Activated effector memory CD4-positive, alpha-beta T cell treated with Interleukin-2 at 50 U/mL for 16 hours (primary cell): ENCODE data around the gene UBE2N.
A peak's percentile ranks its signal among the peaks of the same experiment; 100 is the strongest.

Experiments used
- DNase-seq: peaks from one replicate; pipeline ENCODE4 v3.0.0-alpha.2; 2020

UBE2N gene, protein sequence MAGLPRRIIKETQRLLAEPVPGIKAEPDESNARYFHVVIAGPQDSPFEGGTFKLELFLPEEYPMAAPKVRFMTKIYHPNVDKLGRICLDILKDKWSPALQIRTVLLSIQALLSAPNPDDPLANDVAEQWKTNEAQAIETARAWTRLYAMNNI

DNA sequence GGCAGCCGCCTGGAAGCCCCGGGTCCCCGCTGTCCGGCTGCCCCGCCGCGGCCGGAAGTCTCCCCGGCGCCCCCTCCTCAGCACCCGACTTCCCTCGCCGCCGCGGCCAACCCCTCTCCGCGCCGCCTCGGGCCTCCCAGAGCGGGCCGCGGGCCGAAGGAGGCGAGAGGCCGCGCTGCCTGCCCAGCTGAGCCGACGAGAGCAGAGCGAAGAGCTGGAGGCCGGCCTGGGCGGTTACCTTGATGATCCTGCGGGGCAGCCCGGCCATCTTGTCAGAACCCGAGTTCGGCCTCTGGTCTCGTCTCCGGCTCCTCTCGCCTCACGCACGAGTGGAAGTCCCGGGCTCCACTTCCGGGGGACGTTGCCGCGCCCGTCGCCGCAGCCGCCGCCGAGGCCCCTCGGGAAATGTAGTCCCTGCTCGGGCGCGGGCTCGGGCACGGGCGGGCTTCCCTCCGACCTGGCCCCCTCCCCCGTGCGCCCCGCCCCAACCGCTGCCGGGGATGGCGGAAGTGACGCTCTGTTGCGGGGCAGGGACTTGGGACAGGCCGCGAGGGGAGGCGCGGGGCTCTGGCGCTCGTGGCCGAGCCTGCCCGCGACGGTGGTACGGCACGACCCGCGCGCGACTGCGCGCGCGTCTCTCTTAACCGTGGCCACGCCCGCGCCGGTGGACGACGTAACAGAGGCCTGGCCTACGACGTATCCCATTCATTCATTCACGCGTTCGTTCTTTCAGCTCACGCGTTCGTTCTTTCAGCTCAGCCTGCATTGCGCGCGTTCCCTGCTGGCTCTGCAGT lies at the start of gene UBE2N:
Gene UBE2N (minus strand): TSS at position 331 of the 794 bp plus-strand sequence. CDS start 63 bp downstream, at position 268.
- peak; percentile 93 for DNase-seq

DNA sequence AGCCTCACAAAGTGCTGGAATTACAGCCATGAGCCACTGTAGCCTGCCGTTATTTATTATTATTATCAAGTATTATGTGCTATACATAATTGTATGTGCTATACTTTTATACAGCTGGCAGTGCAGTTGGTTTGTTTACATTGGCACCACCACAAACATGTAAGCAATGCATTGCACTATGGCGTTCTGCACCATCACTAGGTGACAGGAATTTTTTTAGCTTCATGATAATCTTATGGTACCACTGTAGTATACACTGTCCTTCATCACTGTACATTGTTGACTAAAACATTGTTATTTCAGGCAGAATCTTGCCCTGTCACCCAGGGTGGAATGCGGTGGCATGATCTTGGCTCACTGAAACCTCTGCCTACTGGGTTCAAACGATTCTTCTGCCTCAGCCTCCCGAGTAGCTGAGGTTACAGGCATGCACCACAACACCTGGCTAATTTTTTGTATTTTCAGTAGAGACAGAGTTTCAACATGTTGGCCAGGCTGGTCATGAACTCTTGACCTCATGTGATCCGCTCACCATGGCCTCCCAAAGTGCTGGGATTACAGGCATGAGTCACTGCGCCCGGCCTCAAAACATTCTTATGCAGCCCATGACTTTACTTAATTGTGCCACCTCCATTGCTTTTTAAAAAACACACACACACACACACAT lies 42.7 kb upstream of the UBE2N start:
- DNase-seq, result no peak

DNA sequence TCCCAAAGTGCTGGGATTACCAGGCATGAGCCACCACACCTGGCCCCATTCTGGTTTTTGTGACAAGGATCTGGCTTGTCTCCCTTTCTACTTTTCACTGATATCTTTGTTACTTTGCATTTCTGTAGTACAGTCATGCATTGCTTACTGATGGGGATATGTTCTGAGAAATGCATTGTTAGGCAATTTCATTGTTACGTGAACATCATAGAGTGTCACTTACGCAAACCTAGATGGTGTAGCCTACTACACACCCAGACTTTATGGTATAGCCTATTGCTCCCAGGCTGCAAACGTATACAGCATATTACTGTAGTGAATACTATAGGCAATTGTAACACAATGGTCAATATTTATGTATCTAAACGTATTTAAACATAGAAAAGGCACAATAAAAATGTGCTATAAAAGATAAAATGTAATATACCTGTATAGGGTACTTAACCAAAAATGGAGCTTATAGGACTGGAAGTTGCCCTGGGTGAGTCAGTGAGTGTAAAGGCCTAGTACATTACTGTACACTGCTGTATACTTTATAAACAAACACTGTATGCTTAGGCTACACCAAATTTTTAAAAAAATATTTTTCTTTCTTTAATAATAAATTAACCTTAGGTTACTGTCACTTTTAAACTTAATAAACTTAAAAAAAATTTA lies 41.5 kb upstream of the UBE2N start:
- DNase-seq, result no peak

DNA sequence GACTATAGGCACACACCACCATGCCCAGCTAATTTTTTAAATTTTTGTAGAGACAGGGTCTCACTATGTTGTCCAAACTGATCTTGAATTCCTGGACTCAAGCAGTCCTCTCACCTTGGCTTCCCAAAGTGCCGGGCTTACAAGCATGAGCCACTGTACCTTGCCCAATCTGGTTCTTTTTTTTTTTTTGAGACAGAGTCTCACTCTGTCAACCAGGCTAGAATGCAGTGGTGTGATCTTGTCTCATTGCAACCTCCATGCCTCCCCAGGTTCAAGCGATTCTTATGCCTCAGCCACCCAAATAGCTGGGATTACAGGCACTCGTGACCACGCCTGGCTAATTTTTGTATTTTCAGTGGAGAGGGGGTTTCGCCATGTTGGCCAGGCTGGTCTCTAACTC lies 41.0 kb upstream of the UBE2N start:
- DNase-seq, result no peak

DNA sequence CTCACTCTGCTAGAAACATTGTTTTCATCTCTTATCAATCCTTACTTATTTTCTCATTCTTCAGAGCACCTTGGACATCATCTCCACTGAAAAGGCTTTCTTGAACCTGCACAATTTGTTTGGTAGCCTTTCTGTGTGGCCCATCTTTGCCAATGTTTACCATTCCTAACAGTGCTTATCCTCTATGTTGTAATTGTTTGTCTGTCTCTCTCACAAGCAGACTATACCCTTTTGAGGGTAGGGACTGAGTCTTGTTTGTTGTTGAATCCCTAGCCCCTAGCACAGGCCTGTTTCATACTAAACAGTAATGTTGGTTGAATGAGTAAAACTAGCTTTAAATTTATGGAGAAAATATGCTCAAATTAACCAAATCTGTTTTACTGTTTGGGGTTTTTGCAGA lies 34.8 kb upstream of the UBE2N start:
- no peak for DNase-seq

DNA sequence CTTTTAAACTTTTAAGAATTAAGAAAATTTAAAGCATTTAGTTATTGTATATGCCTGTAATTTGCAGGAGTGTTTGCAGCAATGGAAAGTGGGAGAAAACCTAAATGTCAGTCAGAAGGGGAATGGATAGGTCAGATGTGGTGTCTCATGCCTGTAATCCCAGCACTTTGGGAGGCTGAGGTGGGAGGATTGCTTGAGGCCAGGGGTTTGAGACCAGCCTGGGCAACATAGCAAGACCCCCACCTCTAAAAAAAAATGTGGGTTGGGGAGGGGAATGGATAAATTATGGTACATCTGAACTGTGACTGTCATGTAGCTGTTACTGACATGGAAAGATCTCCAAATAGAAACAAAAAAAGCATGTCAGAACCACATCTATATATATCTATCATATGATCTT lies 27.6 kb upstream of the UBE2N start:
- no peak for DNase-seq

DNA sequence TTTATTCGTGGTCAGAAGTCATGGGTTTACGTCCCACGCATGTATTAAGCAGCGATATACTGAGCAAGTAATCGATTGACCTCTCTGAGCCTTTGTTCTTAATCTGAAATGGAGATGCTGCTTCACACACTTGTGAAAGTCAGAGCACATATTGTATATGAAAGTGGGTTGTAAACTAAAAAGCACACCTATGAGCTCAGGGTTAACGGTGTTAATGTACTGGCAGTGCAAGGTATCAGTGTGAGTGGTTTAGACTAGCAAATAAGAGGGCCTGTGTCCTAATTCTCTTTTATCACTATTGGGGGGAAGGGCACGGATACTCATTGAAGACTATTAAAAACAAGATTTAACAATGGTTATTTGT lies 26.2 kb upstream of the UBE2N start:
- DNase-seq, result no peak

DNA sequence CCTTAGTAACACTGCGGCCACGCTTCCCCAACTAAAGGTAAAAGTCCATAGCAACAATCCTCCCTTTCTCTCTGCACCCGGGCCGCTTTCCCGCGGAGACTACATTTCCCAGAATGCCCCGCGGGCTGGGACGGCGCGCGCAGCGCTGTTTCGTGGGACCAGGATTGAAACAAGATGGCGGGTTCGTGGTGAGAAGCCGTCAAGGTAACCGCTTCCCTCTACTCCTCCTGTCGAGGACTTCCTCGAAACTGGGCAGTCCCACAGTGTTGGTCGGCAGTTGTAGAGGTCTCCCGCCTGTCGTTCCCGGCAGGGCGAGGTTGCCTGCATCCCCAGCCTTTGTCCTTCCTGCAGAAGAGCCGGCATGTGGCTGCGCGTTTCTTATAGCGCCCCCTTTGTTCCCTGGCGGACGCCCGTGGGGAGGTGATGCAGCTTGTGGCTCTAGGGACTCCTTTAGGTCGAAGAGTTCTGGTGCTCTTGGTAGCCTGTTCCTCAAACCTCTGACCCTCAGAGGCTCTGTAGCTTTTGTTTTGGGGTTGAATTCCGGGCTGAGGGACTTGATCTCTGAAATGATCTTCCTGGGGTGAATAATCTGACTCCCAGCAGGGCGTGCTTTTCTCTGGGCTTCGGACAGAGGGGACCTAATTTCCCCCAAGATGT lies 25.7 kb upstream of the UBE2N start, which contains the start of gene MRPL42:
Gene MRPL42 (plus strand): TSS at position 164 of the 657 bp plus-strand sequence. CDS start 1,772 bp downstream, outside the sequence.
- peak; percentile 91 for DNase-seq

DNA sequence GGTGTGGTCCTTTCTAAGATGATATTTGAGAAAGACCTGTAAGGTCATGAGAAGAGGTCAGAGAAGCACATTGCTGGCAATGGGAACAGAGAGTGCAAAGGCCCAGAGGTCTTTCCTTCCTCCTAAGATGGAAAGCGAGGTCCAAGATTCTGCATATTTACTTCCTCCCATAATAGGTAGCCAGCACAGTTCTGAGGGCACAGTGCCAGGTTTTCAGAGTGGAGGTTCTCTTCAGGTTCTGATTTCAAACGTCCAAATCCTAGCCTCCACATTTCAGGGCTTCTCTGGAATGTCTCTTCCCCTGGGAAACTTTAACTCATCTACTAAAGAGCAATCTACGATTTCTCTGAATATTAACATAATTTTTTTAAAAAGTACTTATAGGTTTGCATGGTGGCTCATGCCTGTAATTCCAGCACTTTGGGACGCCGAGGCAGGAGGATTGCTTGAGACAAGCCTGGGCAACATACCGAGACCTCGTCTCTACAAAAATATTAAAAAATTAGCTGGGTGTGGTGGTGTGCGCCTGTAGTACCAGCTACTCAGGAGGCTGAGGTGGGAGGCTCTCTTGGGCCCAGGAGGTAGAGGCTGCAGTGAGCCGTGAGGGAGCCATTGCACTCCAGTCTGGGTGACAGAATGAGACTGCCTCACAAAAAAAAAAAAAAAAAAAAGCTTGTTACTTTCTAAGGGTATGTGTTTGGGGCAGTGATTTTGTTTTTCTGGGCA lies 25.0 kb upstream of the UBE2N start:
- no peak for DNase-seq

DNA sequence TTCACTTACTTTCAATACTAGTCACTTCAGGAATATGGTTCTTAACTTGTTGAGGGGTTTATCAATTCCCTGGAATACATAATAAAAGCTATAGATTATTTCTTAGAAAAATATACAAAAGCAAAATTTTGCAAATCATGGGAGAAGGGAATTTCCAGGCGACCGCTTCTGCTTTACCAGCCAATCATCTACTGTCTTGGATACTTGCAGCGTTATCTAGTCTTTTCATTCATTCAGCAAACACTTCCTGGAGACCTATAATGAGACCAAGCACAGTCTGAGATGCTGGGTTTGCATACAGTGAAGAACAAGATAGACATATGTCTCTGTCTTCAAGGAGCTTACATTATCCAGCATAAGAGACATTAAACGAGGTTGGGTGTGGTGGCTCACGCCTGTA lies 24.1 kb upstream of the UBE2N start:
- no peak for DNase-seq

DNA sequence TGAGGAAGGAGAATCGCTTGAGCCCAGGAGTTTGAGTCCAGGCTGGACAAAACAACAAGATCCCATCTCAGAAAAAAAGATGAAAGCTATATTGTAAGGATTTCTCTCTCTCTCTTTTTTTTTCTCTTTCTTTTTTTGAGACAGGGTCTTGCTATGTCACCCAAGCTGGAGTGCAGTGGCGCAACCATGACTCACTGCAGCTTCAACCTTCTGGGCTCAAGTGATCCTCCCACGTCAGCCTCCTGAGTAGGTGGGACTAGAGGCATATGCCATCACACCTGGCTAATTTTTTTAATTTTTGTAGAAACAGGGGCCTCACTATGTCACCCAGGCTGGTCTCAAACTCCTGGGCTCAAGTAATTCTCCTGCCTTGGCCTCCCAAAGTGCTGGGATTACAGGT lies 19.8 kb upstream of the UBE2N start:
- no peak for DNase-seq

DNA sequence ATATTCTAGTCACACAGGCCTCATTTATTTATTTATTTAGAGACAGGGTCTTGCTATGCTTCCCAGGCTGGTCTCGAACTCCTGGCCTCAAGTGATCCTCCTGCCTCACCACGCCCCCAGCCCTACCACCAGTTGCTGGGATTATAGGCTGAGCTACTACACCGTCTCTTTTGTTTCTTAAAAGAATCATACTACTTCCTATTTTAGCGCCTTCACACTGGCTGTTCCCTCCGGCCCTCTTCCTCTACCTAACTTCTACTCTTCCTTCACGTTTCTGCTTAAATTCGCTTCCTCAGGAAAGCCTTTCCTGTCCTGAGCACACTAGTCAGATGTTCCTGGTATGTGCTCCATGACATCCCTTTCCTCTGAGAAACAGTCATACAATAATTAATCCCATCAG lies 19.2 kb upstream of the UBE2N start:
- DNase-seq, result no peak

DNA sequence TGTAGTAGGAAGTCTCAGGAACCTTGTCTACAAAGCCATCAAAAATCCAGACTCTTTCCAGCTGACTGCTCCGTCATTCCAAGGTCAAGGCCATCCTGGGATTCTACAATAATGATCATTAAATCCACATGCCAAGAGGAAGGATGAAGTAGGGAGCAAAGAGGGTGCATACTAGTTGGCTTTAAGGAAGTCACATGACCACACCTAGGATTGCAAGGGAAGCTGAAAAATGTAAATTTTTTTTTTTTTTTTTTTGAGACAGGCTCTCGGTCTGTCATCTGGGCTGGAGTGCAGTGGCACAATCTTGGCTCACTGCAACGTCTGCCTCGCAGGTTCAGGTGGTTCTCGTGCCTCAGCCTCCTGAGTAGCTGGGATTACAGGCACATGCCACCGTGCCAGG lies 18.3 kb upstream of the UBE2N start:
- DNase-seq, result no peak

DNA sequence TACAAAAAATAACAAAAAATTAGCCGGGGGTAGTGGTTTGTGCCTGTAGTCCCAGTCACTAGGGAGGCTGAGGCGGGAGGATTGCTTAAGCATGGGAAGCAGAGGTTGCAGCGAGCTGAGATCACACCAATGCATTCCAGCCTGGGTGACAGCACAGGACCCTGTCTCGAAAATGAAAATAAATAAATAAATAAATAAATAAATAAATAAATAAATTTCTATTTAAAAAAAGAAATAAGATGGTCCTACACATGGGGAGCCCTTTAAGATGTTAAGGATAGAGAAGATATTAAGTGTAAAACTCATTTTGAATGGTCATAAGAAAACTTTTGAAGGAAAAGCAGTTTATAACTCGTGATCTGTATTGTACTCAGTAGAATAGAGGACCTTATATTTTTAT lies 17.4 kb upstream of the UBE2N start:
- DNase-seq, result no peak

DNA sequence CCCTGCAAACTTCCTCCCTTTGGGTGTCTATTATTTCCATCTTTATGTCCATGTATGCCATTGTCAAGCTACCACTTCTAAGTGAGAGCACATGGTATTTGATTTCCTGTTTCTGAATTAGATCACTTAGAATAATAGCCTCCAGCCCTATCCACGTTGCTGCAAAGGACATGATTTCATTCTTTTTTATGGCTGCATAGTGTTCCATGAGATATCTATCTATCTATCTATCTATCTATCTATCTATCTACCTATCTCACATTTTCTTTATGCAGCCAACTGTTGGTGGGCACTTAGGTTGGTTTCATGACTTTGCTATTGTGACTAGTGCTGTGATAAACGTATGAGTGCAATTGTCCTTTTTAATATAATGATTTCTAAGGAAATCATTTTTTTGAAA lies 14.3 kb upstream of the UBE2N start:
- DNase-seq, result no peak

DNA sequence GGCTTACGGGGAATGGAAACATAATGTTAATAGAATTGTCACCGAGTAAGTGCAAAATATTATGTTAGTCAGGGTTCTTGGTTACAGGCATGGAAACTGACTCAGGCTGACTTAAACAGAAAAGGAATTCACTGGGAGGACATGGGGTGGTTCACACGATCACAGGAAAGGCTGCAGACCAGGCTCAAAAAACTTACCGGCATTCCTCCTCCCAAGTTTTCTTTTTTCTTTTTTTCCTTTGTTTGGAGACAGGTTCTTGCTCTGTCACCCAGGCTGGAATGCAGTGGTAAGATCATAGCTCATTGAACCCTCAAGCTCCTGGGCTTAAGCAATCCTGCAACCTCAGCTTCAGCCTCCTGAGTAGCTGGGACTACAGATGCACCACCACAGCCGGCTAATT lies 11.9 kb upstream of the UBE2N start:
- no peak for DNase-seq

DNA sequence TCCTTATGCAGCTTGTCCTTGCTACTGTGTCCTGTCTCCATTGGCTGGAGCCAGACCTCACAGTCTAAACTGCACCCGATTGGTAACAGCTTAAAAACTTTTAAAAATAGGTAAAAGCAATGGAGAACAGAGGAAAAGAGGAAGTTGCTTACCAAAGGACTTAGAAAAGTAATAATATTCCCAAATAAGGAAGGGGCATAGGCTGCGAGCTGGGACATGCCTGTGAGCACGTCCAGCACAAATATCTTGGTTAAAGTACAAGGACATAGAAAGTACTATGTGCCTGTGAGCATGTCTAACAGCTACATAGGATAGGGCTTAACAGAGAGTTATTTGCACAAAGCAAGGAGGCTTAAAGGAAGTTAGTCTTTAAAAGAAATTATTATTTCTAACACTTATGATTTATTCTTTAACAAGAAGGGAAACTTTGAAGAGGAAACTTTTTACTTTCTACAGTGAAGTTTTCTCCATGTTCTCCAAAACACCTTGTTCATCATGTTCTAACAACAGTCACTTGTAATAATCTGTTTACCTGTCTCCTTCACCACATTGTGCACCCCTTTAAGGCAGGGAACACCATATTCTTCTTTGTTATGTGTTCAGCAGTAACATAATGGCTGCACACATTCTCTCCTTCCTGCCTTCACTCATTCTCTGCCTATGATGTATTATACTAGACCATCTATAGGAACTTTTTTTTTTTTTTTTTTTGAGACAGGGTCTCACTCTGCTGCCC lies 9.8 kb upstream of the UBE2N start:
- DNase-seq, result no peak

DNA sequence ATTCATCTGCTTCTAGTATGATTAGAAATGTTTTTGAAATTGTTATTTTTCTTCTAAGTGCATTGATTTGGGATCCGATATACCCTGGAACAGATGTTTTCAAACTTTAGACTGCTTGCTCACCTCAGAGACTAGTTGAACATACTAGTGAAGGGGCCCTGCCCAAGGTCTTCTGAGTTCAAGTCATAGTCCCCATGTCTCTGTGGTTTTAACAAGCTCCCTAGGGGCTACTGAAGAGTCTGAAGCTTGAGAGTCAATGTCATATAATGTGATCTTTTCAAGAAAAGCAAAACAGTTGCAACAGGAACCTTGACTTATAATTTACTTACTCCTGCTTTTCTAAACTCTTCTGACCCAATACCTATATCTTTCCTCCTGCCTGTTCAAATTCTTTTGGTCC lies 7.5 kb upstream of the UBE2N start:
- DNase-seq, result no peak

DNA sequence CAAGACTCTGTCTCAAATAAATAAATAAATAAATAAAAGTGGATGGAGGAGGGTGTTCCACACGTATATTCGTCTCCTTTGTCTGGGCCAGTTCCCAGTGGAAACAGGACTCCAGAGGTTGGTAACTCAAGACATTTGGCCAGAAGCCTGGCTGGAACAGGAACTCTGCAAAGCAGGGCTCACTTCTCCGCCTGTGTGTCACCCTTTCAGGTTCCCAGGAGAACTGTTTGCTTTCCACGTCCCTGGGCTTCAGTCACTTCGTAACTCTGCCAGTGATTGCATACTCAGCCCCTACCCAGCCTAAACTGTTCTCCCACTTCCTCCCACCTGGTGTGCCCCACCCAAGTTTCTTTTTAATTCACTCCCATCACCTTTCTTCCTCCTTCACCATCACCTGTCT lies 7.0 kb upstream of the UBE2N start:
- DNase-seq, result no peak

DNA sequence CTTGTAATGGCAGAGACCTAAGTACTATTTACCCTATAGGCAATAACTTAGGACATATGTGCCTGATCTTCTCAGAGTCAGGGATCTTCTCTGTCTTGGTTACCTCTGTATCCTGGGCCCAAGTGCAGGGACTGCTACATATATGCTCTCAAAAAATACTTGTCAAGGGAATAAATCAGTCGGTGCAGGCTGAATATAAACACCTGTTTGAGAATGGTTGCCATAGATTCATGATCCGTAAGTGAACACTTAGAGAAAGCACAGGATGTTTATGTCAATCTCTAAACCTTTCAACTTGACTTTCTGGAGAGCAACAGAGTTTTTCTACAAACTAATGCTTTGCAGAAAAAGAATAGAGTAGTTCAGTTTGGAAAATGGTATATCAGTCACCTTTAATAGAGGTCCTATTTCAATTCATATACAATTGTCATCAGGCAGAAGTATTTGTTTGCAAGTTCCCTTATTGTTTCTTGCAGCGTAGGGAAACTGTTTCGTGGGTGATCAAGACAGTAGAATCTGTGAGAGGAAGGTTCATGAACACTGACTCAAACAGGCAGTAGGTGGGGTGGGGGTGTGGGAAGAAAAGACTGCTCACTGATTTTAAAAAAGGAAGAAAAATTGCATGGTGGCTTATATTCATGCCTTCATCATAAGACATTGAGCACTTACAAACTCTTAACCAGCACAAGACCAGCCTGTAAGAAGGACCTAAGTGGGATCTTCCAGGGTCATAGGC lies 6.0 kb upstream of the UBE2N start:
- DNase-seq, result no peak

DNA sequence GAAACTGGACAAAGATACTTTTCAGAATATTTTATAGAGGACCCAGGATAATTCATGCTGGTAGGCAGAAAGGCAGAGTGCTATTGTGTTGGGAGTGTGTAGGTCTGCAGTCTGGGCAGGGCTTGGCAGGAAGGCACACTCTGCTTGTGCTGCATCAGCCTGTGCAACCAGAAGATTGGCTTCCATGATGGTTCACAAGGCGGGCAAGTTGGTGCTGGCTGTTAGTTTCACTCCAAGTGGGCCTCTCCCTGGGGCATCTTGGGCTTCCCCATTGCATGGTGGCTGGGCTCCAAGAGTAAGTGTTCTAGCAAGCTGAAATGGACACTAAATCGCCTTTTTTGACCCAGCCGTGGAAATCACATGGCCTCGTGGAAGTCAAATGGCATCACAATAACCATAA lies 1.8 kb upstream of the UBE2N start:
- DNase-seq, result no peak
